Measurements from ENCODE around the gene THADA. TPM values are rescaled to one million over a fixed set of nuclear protein-coding genes. Genes with fewer than 3 reads are reported as not detected.

Gene THADA
- total RNA-seq, 2 experiments from 2014 or later: 31.2 to 32.3 TPM

DNA sequence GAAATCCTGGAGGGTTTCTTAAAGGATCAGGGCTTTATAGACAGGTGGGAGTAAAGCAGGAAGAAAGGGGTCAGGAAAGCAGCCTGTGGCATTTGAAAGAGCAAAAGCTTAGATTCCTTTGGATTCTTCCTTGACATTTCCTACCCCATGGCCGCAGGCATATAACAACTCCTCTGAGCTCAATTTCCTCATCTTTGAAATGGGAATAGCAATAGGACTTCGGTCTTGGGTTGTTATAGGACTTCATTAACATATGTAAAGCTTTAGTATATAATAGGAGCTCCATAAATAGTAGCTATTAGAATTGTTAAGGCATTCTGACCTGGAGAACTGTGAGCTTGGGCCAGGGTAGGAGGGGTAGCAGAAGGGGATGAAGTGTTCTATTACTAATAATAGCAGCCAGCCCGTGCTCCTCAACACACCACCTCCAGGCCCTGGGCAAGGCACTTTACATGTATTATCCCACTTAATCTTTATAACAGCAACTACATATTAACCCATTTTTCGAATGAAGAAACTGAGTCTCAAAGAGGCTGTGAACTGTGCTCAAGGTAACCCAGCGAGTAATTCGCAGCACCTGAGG, 380.1 kb downstream of the THADA start:
- intact Hi-C loops (cut with micrococcal nuclease; ENCODE audit: unreplicated experiment): loop anchor here (10.0 kb wide), 1 partner anchor 651 kb away; the partner anchor contains the start of gene MTA3
- TF ChIP-seq, protein P1, sequence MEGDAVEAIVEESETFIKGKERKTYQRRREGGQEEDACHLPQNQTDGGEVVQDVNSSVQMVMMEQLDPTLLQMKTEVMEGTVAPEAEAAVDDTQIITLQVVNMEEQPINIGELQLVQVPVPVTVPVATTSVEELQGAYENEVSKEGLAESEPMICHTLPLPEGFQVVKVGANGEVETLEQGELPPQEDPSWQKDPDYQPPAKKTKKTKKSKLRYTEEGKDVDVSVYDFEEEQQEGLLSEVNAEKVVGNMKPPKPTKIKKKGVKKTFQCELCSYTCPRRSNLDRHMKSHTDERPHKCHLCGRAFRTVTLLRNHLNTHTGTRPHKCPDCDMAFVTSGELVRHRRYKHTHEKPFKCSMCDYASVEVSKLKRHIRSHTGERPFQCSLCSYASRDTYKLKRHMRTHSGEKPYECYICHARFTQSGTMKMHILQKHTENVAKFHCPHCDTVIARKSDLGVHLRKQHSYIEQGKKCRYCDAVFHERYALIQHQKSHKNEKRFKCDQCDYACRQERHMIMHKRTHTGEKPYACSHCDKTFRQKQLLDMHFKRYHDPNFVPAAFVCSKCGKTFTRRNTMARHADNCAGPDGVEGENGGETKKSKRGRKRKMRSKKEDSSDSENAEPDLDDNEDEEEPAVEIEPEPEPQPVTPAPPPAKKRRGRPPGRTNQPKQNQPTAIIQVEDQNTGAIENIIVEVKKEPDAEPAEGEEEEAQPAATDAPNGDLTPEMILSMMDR (conservative IDR thresholded peaks at IDR 0.05; ENCODE audit: low read length): no peak
- Histone ChIP-seq H2AFZ (ENCODE audit: low read length) (no peak overlapping the region), H3K79me2 (ENCODE audit: insufficient read depth, low read depth, low read length) (no peaks in the 10 kb centered on the region), H3K9me3 (ENCODE audit: low read length) (no peaks in the 10 kb centered on the region), H3K4me3 (ENCODE audit: low read depth, low read length, poor library complexity, severe bottlenecking) (no peak overlapping the region), H3K9me2 (ENCODE audit: insufficient read depth, low read length) (no peaks in the 10 kb centered on the region), H3K27ac (ENCODE audit: low read depth, low read length, poor library complexity, severe bottlenecking) (no peak overlapping the region), H3K36me3 (ENCODE audit: insufficient read depth, low read length) (no peaks in the 10 kb centered on the region), H4K20me1 (ENCODE audit: insufficient read depth, low read length) (no peaks in the 10 kb centered on the region), H3K4me1 (ENCODE audit: insufficient read depth, low read length, poor library complexity, severe bottlenecking) (peaks cover 40% of the 10 kb centered on the region), H3K4me2 (ENCODE audit: low read length) (no peak overlapping the region)
- ChIA-PET POLR2A (interaction anchor here (1.0 to 1.2 kb wide), 4 partner anchors 19 to 47 kb away, joined by 3 to 4 read pairs (median 3); no protein-coding TSS in a partner anchor), CTCF (ENCODE audit: unreplicated experiment) (interaction anchor here (1.5 kb wide), 1 partner anchor 11 kb away, joined by 3 read pairs; no protein-coding TSS in a partner anchor)
- no peak for DNase-seq (ENCODE audit: low spot score)
- BruUV-seq (replicated peaks): no TSS peak

DNA sequence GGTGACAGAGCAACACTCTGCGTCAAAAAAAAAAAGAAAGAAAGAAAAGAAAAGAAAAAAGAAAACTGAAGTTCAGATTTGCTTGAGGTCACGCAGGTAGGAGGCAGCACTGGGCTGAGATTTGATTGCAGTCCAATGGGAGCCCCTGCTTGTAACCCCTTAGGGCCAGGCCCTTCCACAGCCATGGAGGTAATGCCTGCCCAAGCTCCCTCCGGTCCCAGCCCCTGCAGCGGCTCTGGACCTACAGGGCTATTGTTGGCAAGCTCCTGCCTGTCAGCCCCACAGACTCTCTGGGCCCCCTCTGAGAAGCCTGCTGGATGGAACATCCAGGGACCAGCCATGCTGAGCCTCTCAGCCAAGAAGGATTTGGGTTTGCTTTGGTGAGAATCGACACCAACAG, 381.6 kb downstream of the THADA start:
- H3K9me2 ChIP-seq (ENCODE audit: insufficient read depth, low read length): no peaks in the 10 kb centered on the region
- ChIA-PET CTCF (ENCODE audit: unreplicated experiment) (no interaction called here), POLR2A (no interaction called here)
- no peak for DNase-seq (ENCODE audit: low spot score)
- no peak overlapping the region for H3K4me2 ChIP-seq (ENCODE audit: low read length)
- BruUV-seq (replicated peaks): no TSS peak
- H4K20me1 ChIP-seq (ENCODE audit: insufficient read depth, low read length): no peaks in the 10 kb centered on the region
- no peaks in the 10 kb centered on the region for H3K36me3 ChIP-seq (ENCODE audit: insufficient read depth, low read length)
- no peak overlapping the region for H2AFZ ChIP-seq (ENCODE audit: low read length)
- no peak overlapping the region for H3K27ac ChIP-seq (ENCODE audit: low read depth, low read length, poor library complexity, severe bottlenecking)
- intact Hi-C loops (cut with micrococcal nuclease; ENCODE audit: unreplicated experiment): loop anchor here (10.0 kb wide), 1 partner anchor 649 kb away; the partner anchor contains the start of gene MTA3
- TF ChIP-seq, protein P1 (conservative IDR thresholded peaks at IDR 0.05; ENCODE audit: low read length): peak; percentile 32; the same call in 1 of the 2 replicates
- no peak for TF ChIP-seq EZH2phosphoT487 (IDR thresholded peaks at IDR 0.05; ENCODE audit: borderline replicate concordance, low read depth, low read length)
- H3K4me1 ChIP-seq (ENCODE audit: insufficient read depth, low read length, poor library complexity, severe bottlenecking): peaks cover 25% of the 10 kb centered on the region
- H3K4me3 ChIP-seq (ENCODE audit: low read depth, low read length, poor library complexity, severe bottlenecking): no peak overlapping the region
- no peaks in the 10 kb centered on the region for H3K79me2 ChIP-seq (ENCODE audit: insufficient read depth, low read depth, low read length)
- H3K9me3 ChIP-seq (ENCODE audit: low read length): no peaks in the 10 kb centered on the region

DNA sequence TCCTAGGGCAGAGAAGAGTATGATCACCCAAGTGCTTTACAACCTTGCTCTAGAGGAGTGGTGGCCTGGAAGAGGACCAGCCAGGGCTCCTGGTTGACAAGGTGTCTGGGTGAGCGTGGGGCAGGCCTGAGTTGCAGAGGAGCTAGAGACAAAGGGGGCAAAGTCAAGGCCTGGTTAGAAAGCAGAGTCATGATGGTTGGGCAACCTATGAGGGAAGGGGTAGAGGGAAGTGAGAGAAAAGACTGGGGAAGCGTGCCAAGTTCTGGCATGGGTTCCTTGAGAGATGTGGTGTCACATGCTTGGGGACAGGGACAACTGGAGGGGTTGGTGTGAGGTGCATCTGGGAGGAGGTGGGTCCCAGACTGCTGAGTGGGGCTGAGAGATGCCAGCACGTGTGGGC, 382.9 kb downstream of the THADA start:
- TF ChIP-seq, protein P1 (conservative IDR thresholded peaks at IDR 0.05; ENCODE audit: low read length): no peak
- no peak for TF ChIP-seq EZH2phosphoT487 (IDR thresholded peaks at IDR 0.05; ENCODE audit: borderline replicate concordance, low read depth, low read length)
- ChIA-PET POLR2A (interaction anchor here (0.7 to 1.2 kb wide), 5 partner anchors 9 to 865 kb away, joined by 3 to 4 read pairs (median 3); no protein-coding TSS in a partner anchor), CTCF (ENCODE audit: unreplicated experiment) (no interaction called here)
- H3K9me3 ChIP-seq (ENCODE audit: low read length): no peaks in the 10 kb centered on the region
- DNase-seq (ENCODE audit: low spot score): no peak
- H3K36me3 ChIP-seq (ENCODE audit: insufficient read depth, low read length): no peaks in the 10 kb centered on the region
- H3K79me2 ChIP-seq (ENCODE audit: insufficient read depth, low read depth, low read length): no peaks in the 10 kb centered on the region
- BruUV-seq (replicated peaks): no TSS peak
- H3K4me3 ChIP-seq (ENCODE audit: low read depth, low read length, poor library complexity, severe bottlenecking): no peak overlapping the region
- H3K27ac ChIP-seq (ENCODE audit: low read depth, low read length, poor library complexity, severe bottlenecking): no peak overlapping the region
- no peak overlapping the region for H3K4me2 ChIP-seq (ENCODE audit: low read length)
- peaks cover 12% of the 10 kb centered on the region for H3K4me1 ChIP-seq (ENCODE audit: insufficient read depth, low read length, poor library complexity, severe bottlenecking)
- no peaks in the 10 kb centered on the region for H4K20me1 ChIP-seq (ENCODE audit: insufficient read depth, low read length)
- H2AFZ ChIP-seq (ENCODE audit: low read length): no peak overlapping the region
- no peaks in the 10 kb centered on the region for H3K9me2 ChIP-seq (ENCODE audit: insufficient read depth, low read length)
- intact Hi-C loops (cut with micrococcal nuclease; ENCODE audit: unreplicated experiment): loop anchor here (10.0 kb wide), 1 partner anchor 648 kb away; the partner anchor contains the start of gene MTA3

Measured in OCI-LY7 (cell line).